HG02642 (cell line): Measurements from ENCODE around the gene TMEM119.

Experiments
- ATAC-seq: cut with Tn5 transposase; IDR thresholded peaks from one replicate; pipeline ENCODE4 v1.9.1; 2021; ENCODE audit warnings: mild to moderate bottlenecking; ENCODE audit not compliant: unreplicated experiment, poor library complexity

The TMEM119 gene

GRCh38 chr12:108551535-108551934 lies 46.3 kb downstream of the TMEM119 start:
- ATAC-seq, result no peak

- no peak for ATAC-seq
These were observed 48.8 kb downstream of the TMEM119 start for GRCh38 chr12:108548954-108549521.

- ATAC-seq, result no peak
These were observed 50.2 kb downstream of the TMEM119 start for GRCh38 chr12:108547686-108548085.

- no peak for ATAC-seq
These were observed 54.2 kb downstream of the TMEM119 start for GRCh38 chr12:108543652-108544051.

GRCh38 chr12:108542320-108542719 lies 55.6 kb downstream of the TMEM119 start:
- no peak for ATAC-seq
